SKM-1 (cell line): ENCODE measurements around the gene IFT80.
"Not testable (repeated sequence)": the region's sequence is repeated elsewhere in the genome, so short reads cannot be mapped to it uniquely, and the experiment has no call there.

Experiments used
- DNase-seq: peaks from one replicate; lab custom pipeline; 2025; ENCODE audit not compliant: unreplicated experiment; lab: John Stamatoyannopoulos, UW

The IFT80 gene

DNA sequence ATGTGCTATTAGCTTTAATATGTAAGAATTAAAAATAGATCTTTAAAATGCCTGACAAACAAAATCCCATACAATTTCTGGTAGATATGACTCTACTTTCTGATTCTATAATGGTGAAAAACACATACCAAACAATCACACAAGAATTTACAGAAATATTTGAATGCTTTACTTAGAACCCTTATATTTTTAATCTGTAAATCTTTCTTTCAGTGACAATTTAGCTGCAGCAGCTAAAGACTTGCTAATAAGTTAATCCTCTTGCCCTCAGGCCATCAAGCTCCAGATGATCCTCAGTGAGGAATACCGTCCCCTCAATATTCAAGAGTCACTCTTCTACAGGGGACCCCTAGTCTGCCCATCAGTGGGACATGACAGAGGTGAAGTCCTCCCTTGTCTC is 118.2 kb downstream of the IFT80 start:
- no peak for DNase-seq

DNA sequence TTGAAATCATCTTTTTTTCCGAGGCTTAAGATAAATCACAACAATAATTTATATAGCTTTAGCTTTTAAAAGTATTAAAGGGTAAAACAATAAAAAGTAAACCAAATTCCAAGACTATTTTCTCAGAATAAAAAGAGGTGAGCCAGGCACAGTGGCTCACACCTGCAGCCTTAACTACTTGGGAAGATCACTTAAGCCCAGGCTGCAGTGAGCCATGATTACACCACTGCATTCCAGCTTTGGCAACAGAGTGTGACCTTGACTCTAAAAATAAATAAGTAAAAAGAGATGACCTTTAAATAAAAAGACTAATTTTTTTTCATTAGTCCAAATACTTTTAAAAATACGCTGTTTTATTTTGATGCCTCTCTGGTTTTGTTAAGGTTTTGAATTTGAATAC is 119.4 kb downstream of the IFT80 start:
- DNase-seq, result no peak

DNA sequence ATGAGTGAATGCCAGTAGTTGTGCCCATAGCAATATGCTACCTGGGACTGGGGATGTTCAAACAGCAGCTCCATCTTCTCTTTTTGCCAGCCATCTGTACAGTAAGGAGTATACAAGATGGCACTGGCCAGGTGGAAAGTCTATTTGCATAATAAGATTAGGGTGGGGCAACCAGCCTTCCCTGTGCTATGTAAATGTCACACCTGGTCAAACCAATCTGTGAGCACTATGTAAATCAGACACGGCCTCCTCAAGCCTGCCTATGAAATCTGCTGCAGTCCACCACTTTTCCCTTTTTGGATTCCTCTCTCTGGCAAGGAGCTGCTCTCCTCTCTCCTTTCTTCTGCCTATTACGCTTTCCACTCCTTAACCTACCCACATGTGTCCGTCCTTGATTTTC is 120.8 kb downstream of the IFT80 start:
- DNase-seq, result no peak

DNA sequence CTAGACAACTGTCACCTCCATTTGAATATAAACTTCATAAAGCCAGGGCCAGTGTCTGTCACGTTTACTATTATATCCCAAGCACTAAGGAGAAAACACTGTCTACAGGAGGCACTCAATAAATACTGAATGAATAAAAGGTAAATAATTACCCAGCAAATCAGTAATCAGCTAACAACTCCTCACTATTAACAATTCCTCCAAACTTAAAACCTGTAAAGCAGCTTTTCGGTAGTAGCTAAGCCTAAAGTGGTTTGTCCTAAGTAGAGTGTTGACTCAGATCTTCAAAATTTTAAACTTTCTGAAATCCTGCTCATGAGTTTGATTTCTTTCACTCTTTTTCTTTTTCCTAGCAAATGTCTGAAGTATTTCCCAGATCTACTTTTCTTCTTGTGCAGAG is 133.9 kb downstream of the IFT80 start:
- DNase-seq, result no peak

DNA sequence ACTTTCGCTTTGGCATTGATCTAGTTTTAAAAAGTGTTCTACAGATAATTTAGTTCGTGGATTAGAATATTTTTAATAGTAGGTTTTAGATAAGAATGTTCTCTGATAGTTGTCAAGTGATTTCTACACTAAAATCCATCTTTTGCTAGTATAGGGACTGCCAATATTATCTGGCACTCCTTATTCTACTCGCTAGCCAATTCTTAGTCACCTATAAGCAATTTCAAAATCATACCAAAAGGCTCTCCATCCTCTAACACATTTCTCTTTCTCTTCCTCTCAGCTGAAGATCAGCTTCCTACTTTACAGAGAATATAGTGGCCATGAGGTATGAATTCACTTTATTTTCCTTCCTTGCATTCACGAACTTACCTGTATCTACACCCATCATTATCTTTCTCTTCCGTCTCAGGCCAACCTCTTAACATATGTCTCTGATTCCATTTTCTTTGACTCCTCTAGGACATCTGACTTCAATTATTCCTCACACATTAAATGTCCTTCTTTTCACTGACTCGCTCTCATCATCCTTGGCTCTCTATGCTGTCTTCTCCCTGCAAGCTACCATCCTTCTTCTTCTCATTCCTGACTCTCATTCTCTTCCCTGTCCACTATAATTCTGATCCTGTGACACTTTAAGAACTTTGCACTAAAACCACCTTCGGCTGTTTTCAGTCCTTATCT is 138.3 kb downstream of the IFT80 start:
- DNase-seq, result no peak

DNA sequence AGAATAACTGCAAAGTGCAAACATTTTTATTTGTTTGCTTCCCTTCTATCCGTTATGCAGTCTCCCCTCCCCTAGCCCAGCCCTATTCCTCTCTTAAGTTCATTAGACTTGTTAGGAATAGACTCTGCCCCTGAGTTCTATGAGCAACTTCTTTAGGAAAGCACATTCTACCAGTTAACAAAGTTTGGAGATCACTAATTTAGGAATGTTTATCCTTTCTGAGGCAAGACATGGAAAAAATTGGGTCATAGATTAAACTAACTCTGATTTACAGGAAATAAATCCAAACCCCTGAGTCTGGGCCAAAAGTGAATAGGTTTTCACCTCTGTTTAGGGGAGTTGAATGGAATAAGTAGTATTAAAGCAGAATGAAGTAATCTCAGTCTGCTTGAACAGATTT is 139.4 kb downstream of the IFT80 start:
- no peak for DNase-seq

DNA sequence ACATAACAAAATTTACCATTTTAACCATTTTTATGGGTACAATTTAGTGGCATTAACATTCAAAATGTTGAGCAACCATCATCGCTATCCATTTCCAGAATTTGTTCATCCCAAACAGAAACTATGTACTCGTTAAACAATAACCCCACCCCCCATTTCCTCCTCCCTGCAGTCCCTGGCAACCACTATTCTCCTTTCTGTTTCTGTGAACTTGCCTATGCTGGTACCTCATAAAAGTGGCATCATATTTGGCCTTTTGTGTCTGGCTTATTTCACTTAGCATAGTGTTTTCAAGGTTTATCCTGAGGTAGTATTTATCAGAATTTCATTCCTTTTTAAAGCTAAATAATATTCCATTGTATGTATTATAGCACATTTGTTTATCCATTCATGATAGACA is 141.4 kb downstream of the IFT80 start:
- no peak for DNase-seq

DNA sequence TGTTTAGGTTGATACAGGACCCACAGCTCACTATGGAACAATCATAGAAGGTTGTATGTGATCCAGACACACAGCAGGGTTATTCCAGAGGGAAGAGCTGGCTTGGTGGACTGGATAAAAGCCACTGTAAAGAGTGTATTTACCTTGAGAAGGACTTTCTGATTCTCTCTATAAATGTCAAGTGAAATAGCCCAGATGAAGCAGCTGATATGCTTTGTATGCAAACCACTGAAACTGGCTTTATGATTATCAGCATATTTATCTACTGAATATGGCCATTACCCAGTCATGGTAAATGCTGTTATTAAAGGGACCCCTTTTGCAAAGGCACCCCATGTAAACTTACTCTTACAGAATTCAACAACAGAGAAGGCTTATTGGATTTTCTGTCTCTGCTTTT is 145.7 kb downstream of the IFT80 start:
- DNase-seq, result no peak

DNA sequence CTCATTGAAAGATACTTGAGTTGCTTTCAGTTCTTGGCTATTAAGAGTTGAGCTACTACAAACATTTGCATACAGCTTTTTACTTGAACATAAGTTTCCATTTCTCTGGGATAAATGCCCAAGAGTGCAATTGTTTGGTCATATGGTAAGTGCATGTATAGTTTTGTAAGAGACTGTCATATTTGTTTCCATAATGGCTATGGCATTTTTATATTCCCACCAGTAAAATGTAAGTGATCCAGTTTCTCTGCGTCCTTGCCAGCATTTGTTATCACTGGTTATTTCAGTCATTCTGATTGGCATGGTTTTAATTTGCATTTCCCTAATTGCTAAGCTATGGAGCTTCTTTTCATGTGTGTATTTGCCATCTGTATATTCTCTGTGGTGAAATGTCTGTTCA is 151.3 kb downstream of the IFT80 start:
- no peak for DNase-seq

DNA sequence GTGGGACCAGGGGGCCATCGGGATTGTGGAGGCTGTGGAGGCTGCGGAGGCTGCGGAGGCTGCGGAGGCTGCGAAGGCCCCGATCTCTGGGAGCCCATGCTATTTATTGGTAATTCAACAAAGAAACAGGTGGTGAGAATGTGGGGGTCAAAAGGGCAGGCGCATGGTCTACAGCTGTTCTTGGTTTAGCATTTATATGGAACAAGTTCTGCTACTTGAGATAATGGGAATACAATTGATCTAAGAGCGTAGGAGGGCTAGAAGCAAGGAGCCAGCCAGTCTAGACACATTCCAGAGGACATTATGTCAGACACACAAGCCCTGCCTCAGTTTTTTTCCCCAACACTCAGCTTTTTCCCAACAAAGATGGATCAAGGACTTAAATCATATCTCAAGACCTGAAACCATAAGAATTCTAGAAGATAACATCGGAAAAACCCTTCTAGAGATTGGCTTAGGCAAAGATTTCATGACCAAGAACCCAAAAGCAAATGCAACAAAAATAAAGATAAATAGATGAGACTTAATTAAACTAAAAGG is 153.7 kb downstream of the IFT80 start:
- DNase-seq, result no peak

DNA sequence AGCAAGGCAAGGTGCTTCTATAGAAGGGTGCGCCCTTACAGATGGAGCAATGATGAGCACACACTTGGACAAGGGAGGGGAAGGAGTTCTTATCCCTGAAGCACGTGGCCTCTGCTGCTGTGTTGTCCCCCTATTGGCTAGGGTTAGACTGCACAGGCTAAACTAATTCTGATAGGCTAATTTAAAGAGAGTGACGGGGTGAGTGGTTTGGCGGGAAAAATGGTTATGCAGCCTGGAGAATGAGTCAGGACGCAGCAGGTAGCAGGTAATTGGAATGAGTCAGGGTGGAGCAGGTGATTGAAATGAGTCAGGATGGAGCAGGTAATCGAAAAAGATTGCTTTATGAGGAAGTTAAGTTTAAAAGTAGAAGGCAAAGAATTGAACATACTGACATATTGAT is 158.3 kb downstream of the IFT80 start:
- DNase-seq, result not testable (repeated sequence)

DNA sequence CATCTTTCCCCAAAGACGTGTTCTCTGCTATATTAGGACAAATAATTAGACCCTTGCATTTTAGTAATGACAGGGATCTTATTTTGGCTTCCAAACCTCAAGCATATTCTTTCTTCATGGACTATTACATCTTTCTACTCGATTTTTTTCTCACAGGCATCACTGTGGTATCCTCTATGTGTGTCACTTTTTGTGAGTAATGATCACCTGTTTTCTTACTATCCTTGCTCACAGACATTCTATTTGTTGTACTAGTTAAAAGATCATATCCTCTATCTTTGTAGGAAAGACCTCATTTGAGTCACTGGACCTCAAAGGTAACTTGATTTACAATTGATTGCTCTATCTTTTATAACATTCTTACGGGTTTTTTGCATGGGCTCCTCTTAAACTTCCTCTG is 167.0 kb downstream of the IFT80 start:
- DNase-seq, result no peak

DNA sequence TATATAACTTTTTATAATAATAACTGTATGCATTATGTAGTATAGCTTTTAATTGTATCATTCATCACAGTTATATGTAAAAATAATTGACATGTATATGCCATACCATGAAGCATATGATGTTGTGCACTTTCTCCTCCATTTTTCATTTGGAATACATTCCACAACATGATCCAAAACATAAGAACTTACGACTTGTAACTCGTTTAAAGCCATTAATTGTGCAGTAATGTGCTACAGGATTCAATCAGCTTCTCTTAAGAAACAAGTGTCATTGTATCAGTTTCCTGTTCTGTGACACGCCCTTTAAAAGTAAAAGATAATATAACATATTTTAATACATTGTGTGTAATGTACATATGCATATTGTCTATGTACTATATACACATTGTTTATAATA is 171.6 kb downstream of the IFT80 start:
- DNase-seq, result no peak

DNA sequence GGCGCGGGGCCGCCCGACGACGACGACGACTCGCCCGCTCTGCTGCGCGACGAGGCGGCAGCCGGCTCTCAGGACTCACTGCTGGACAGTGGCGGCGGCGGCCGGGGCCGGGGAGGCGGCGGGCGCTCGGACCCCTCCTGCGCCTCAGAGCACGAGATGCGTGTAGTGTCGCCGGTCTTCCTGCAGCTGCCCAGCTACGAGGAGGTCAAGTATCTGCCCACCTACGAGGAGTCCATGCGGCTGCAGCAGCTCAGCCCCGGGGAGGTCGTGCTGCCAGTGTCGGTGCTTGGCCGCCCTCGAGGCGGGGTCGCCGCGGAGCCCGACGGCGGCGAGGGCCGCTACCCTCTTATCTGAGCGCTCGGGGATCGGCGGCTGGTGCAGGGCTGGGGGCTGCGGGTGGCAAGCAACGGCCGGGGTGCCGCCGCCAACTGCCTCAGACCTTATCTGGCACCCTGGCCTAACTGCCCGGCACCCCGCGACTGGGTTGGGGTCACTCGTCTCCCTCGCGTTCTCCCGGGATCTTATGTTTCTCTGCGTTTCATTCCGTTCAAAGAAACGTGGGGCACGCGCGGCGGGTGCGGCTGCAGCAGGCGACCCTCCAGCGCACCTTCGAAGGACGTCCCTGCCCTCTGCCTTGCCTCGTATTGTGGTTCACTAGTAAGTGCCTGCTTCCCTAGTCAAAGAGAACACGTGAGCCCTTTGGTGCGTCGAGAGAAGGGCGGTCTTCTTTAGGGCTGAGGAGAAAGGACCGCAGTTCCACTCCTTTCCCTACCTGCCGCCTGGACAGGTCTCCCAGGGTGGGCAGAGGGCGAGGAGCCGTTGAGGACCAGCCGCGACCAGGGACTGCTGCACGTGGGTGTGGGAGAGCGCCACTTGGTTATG is 172.8 kb downstream of the IFT80 start:
- no peak for DNase-seq

DNA sequence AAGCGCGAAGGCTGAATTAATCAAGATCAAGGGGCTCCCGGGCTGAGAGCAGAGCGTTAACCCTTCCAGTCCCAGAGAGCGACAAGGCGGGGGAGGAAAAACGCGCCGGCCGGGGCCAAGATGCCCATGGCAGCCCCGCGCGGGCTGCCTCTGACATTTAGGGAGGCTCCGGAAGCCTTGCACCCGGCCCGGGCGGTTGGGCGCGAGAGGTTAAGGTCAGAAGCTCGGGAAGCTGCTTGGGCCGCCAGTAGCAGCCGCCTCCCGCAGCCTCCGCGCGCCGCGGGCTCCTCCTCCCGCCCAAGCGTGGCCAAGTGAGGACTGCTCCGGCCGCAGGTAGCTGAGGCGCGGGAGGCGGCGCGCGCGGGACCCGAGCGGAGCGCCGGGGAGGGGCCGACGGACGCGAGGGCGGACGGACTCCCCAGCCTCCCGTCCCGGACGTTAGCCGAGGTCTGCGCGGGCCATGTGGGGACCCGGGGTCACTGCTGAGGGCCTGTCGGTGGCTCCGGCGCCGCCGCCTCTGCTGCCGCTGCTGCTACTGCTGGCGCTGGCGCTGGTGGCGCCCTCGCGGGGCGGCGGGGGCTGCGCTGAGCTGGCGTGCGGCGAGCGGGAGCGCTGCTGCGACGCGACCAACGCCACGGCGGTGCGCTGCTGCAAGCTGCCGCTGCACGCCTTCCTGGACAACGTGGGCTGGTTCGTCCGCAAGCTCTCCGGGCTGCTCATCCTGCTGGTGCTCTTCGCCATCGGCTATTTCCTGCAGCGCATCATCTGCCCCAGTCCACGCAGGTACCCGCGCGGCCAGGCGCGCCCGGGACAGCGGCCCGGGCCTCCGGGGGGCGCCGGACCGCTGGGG is 173.6 kb downstream of the IFT80 start, which contains the start of gene C3orf80:
TSS of gene C3orf80 (plus strand) at position 247 of the 850 bp plus-strand sequence. CDS start at position 461, 214 bp downstream.
- peak; percentile 62 for DNase-seq

DNA sequence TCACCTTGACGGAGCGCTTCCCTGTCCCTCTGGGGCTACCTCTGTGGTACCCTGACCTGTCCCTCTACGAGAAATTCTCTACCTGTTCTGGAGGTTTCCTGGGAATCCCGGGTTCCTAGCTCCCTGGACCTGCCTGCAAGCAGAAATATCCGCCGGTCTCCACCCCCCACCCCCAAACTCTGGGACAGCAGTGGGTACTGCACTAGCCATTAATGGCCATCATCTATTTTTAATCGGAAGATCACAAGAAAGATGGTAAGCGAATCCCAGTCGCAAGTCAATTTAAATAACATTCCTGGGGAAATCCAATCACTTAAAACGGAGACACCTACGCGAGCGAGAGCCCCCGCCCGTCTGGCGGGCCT is 174.2 kb downstream of the IFT80 start:
- DNase-seq, result no peak

DNA sequence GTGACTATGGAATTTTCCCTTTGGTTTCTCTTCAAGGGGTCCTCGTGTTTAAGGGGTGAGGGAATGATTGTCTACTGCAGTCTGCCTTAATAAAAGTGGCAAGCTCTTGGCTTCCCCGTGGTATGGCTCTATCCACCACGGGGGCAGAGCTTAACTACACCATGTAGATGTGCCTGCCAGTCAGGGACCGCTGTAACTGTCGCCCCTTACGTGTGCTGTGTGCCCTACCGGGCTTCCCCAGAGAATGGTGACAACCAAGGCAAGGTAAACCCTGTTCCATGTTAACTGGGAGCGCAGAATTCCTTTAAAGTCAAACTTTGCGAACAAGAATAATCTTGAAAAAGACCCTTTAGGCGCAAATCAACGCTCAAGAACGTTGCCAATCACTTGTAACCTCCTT is 174.8 kb downstream of the IFT80 start:
- no peak for DNase-seq

DNA sequence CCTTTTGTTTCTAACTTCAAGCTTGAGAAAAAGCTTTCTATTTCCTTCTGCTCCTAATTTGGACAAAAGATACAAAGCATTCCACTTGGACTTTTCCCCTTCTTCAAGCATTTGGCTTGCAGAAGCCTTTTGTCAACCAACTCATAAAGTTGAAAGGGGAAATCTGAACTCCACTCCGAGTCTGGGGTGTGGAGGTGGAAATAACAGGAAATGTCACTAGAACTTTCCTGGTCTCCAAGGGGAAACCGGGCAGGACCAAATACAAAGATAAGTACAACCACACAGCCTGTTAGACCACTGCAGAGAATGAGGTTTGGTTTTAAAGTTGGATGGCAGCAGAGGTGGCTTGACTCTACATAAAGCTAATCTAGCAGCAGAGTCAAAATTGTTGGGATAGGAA is 178.0 kb downstream of the IFT80 start:
- no peak for DNase-seq

DNA sequence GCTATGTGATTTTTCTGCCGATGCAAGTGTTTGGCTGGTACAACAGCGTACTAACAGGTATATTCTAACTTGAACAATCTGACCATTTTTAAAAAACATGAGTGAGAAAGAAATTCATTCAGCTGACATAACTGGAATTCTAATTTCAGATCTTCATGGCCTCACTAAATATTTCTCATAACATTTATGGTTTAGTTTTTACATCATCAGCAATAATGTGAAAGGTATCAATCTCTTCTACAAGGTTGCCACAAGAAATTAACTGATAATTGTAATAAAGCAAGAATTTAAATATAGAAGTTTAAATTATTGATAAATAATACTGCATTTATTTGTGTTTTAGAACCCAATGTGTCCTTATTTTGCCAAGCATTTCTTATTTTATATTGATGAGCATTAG is 179.0 kb downstream of the IFT80 start:
- no peak for DNase-seq

DNA sequence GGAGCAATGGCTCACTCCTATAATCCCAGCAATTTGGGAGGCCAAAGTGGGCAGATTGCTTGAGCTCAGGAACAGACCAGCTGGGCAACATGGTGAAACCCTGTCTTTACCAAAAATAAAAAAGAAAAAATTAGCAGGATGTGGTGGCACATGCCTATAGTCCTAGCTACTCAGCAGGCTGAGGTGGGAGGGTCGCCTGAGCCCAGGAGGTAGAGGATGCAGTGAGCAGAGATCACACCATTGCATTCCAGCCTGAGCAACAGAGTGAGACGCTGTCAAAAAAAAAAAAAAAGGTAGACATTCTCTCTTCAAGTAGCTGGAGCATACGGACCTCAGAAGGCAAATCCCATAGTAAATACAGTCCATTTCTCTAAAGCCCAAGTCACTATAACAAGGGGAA is 180.9 kb downstream of the IFT80 start:
- no peak for DNase-seq

DNA sequence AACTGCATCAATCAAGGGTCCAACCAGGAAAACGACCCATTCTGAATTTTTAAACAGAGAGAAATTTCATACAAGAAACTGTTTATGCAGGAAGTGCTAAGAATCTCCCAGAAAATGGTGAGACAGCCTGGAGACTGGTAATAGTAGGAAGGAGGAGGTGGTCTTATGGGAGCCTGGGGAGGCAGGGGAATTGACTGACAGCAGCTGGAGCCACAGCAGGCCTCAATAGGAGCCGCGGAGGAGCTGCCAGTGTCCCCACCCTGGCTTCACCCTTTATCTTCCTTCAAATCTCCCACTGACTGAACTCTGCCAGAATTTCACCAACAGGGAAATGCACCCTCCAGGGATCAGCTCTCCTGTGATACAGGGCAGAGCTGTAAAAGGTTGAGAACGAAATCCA is 181.3 kb downstream of the IFT80 start:
- DNase-seq, result no peak
